Measurements from ENCODE around the gene IL1B.
"Not testable (repeated sequence)": the region's sequence is repeated elsewhere in the genome, so short reads cannot be mapped to it uniquely, and the experiment has no call there.

IL1B gene

GRCh38 chr2:112836695-112837117 is at the start of gene IL1B:
IL1B (minus strand) TSS chr2:112836779; CDS start chr2:112836229, 550 bp downstream.
- DNase-seq: no peak
- ATAC-seq: no peak

DNA sequence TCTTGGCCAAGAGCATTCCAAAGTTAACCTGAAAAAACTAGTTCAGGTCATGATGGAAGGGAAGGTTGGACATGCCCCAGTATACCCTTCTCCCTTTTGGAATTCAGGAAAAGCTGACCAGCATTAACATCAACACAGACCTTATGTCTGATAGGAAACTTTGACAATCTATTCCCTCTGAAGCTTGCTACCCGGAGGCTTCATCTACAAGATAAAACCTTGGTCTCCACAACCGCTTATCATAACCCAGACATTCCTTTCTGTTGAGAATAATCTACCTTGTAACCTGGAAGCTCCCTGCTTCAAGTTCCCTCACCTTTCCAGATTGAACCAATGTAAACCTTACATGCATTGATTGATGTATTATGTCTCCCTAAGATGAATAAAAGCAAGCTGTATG is 49.7 kb upstream of the IL1B start:
- ATAC-seq: no peak
- no peak for DNase-seq

- ATAC-seq: no peak
- DNase-seq: no peak
Observed at GRCh38 chr2:112885506-112885902, 48.9 kb upstream of the IL1B start.

GRCh38 chr2:112884869-112885505 is 48.4 kb upstream of the IL1B start:
- DNase-seq (peak; percentile 81), ATAC-seq (no peak)

DNA sequence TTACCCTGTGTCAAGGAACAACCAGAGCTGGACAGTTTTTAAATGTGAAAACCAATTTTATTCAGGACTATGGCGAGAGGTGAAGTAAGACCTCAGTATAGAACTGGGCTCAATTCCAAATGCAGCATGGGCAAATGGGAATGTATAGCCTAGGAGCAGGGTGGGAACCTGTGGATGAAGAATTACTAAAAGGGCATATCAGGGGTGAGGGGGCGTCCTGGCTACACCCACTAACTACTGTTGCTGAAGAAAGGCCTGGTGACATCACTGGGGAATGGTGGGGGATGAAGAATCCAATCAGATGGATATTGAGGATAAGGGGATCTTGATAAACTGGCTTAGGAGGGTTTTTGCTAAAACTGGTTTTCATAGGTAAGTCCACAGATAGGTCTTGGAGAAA is 47.1 kb upstream of the IL1B start:
- ATAC-seq (no peak), DNase-seq (no peak)

DNA sequence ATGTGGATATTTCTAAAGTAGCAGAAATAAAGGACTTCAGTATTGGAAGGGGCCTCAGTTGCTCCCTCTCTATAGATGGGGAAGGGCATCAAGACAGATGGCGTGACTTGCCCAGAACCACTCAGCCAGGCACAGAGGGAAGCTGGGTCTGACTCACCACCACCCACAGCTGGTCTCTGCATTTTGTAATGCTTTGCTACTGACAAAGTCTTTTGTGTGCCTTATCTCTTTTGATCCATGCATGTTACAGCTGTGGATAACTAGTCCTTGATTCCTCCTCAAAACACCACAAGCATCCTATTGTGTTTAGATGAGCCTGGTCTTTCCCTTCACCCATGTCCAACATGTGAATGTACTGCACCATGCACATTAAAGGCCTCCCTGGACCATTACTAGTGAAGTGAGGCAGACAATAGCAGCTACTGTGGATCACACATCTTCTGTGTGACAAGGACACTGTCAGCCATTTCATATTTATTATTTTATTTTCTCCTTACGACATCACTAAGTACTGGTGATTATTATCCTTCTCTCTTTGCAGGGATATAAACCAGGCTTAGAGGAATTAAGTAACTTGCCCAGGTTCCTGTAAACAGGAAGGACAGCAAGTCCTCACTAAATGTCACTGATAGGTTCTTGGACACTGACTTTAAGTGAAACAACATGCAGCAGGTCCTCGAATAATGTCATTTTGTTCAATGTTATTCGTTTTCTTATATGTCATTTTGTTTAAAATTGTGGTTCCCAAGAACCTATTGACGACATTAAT is 44.8 kb upstream of the IL1B start:
- ATAC-seq: peak; percentile 76
- peak; percentile 43 for DNase-seq

GRCh38 chr2:112880696-112881095 is 44.1 kb upstream of the IL1B start:
- DNase-seq: no peak
- ATAC-seq: no peak

DNA sequence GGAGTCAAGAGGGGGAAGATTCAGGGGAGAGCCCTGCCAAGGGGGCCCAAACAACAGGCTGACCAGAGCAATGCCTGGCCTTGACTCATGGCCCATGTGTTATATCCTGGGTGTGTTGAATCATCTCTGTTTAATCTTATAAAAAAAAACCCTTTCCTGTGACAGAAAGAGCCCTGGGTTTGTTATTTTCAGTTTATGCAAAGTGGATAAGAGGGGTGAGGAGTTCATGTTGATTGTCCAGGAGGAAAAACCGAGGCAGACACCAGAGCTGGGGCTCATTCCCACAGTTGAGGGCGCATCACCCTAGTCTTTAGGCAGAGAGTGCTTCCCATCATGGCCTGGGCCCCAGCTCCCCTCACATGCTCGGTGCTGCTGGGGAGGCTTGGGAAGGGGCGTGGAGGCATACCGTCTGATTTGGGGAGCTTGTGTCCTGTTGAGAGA is 43.5 kb upstream of the IL1B start:
- peak; percentile 55 for ATAC-seq
- no peak for DNase-seq

DNA sequence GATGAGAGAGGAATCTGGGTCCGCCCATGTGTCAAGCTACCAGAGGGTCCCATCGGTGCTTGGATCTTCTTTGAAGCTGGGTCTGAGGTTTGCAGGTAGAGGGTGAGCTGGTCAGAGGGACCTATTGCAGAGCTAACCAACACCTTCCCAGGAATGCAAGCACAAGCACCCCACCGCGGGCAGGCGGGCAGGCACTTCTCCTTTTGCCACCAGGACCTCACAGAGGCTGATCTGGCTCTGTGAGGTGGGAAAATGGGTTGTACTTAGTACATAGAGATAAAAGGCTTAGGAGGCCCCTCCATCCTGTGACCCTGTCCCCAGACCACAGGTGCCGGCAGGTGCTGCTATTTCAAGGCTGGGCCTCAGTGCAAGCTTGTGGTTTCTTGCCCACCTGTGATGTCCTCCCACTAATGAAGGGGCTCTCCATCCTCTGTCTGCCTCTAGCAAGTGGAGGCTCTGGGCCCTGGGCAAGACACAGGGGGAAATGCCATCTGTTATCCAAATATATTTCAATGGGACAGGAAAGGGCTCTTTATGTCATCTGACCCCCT is 43.0 kb upstream of the IL1B start:
- DNase-seq (no peak), ATAC-seq (no peak)

DNA sequence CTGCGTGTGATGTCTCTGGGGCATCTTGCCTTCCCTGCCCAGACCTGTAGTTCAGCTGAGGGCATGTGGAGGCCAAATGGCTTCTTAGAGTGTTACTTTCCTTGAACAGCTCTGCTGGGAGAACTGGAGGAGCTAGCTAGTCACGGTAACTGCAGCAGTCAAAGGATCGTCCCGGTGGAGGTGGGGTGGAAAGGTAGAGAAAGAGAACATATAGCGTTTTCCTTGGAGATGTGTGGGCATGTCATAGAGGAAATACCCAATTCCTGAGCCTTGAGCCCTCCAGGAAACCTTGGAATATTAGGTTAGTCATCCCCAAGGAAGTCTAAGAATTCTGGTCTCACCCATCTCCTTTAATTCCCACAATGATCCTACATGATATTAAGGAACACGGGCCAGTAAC is 40.8 kb upstream of the IL1B start:
- ATAC-seq (no peak), DNase-seq (no peak)

DNA sequence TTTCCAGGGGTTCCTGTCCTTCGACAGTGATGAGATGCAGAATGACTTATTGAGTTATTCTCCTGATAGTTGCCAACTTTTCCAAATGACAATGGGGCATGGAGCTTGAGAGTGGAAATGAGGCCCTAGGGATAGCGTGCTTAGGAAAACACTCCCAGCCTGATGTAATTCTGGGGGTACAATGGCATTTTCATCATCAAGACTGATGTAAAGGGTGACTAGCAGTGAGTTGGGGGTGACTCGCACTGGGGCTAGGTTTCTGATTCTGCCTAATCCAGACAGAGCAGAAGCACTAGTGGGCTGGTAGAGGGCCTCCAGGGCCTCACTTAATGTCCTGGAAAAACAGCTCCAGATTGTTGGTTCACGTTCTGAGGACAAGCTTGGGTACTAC is 40.4 kb upstream of the IL1B start:
- DNase-seq (no peak), ATAC-seq (no peak)

- no peak for ATAC-seq
- no peak for DNase-seq
Observed at GRCh38 chr2:112876257-112876970, 39.8 kb upstream of the IL1B start.

GRCh38 chr2:112870841-112871835 is 34.6 kb upstream of the IL1B start:
- no peak for DNase-seq

GRCh38 chr2:112869258-112869842 is 32.8 kb upstream of the IL1B start:
- DNase-seq (peak; percentile 41), ATAC-seq (no peak)

More at GRCh38 chr2:112870841-112871835, 34.6 kb upstream of the IL1B start:
- no peak for ATAC-seq

DNA sequence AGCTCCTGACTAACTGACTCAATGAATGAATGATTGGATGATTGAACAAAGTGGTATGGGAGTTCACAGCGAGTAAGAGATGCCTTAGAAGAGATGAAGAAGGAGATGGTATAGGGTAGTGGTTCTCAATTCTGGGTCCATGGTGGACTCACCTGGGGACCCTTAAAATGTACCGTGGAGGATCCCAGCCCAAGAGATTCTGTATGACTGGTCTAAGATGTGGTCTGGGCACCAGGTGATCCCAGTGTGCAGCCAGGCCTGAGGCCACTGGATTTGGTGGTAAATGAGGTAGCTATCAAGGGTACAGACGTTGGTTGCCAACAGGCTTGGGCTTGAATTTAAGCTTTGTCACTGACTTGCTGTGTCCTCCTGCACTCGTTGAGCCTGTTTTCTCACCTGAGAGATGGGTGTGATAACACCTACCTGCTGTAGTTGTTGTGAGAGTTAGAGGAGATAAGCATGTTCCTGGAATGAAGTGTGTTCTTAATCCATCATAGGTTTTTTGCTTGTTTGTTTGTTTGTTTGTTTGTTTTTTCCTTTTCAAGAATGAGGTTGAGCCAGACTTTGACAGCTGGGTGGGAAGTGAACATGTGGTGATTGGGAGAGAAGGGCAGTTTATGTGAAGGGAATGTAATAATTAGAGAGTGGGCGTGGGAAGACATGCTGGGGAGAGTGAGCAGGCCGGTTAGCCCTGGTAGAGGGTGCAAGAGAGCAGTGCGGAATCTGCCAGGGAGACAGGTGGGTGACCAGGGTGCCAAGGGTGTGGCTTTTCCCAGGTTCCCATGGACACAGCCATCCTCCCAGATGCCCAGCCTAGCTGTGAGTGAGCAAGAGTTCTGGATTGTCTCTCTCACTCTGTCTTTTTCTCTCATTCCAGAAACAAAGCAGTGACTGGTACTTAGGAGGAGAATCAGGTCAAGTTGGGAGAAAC is 31.4 kb upstream of the IL1B start:
- ATAC-seq: no peak
- no peak for DNase-seq

GRCh38 chr2:112866128-112866835 is 29.7 kb upstream of the IL1B start:
- DNase-seq (no peak), ATAC-seq (no peak)

DNA sequence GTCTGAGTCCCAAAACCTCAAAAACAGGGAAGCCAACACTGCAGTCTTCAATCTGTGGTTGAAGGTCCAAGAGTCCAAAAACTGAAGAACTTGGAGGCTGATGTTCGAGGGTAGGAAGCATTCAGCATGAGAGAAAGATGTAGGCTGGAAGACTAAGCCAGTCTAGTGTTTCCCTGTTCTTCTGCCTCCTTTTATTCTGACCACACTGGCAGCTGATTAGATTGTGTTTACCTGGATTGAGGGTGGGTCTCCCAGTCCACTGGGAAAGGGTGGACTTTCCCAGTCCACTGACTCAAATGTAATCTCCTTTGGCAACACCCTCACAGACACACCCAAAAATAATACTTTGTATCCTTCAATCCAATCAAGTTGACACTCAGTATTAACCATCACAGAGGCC is 27.5 kb upstream of the IL1B start:
- DNase-seq (no peak), ATAC-seq (no peak)

GRCh38 chr2:112859406-112860183 is 23.0 kb upstream of the IL1B start:
- not testable (repeated sequence) for DNase-seq, ATAC-seq

DNA sequence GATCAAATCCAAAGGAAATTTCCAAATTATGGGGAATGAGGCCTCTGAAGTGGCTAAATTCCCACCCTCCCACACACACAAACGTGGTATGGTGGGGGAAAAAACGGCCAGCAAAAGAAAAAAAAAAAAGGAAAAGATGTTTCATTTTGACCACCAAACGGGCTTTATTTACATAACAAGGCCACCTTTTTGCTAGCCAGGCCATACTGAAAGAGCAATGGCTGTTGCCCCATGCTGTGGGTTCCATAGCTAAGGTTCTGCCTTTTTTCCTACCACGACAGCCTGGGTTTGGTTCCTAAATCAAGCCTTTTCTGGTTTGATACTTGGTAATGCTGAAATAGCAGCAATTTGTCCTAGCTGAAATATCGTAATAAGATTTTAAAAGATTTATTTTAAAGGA is 14.0 kb upstream of the IL1B start:
- ATAC-seq (no peak), DNase-seq (no peak)

Measured in stimulated activated naive CD8-positive, alpha-beta T cell treated with anti-CD3 and anti-CD28 coated beads, Interleukin-15, Interleukin-2, amounts not matched to agents 100 U/mL and 50 U/mL, for 24 hours (primary cell).